Adrenal gland (tissue), 5 donors: ENCODE measurements around the gene RPA4.

ENCODE experiments used
- CTCF ChIP-seq, 6 experiments: fragments of 450-650 bp in 4 of 6; fragments of 200-600 bp in 2 of 6; sonication (generic) in 1 of 6; IDR thresholded peaks; 1 replicate in 5 of 6; 2 replicates in 1 of 6; pipeline versions ENCODE4 v1.5.1 to v1.8.0; 2016 to 2021; ENCODE audit warnings: antibody characterized with exemption in 6 of 6, mild to moderate bottlenecking in 2 of 6, moderate library complexity in 1 of 6
- POLR2A ChIP-seq, 2 donors: fragments of 450-650 bp; IDR thresholded peaks; one replicate each; pipeline ENCODE4 v1.6.1; 2017; ENCODE audit warnings: antibody characterized with exemption in 2 of 2, mild to moderate bottlenecking in 2 of 2, moderate library complexity in 1 of 2
- donor health status: DM: no; HTN: no; CAD: no.

- TF ChIP-seq CTCF (IDR thresholded peaks at IDR 0.05) (no peak), POLR2A (IDR thresholded peaks at IDR 0.05) (no peak)
Observed at GRCh38 chrX:96924581-96924980, 40.9 kb downstream of the RPA4 start.
